Activated CD8-positive, alpha-beta memory T cell treated with anti-CD3 and anti-CD28 coated beads, Interleukin-2, amount 50 U/mL, for 24 hours (primary cell): ENCODE data around the gene PRTN3.
A peak's percentile ranks its signal among the peaks of the same experiment; 100 is the strongest.
"Not testable (repeated sequence)": the region's sequence is repeated elsewhere in the genome, so short reads cannot be mapped to it uniquely, and the experiment has no call there.

Experiments
- DNase-seq: peaks from one replicate; pipeline ENCODE4 v3.0.0-alpha.2; 2020; ENCODE audit errors: extremely low read depth

PRTN3 gene

DNA sequence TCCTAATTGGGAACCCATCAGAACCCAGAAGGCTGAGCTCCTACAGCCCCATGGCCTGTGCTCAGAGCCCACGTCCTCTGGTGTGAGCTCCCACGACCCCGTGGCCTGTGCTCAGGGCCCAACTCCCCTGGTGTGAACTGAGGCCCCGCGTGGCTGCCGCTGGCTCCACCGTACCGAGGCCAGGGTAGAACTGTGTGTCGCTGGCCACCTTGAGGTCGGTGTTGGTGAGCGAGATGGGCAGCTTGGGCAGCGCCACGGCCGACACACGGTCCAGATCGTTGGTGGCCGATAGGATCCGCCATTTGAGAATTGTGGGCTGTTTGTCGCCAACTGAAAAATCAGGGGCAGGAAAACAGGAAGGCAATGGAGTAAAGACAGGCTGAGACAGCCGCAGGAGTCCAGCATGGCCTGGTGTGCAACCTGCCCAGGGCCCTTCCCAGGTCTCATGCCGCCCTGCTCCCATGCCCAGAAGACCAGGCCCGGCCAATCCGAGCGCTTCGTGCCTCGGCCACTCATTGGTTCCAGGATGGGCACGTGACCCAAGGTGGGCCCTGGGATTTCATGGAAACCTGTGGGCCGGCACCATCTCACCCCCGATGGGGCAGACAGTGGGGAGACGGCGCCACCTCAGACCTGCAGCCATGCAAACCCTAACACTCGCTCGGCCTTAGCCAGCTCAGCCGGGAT lies 40.7 kb downstream of the PRTN3 start:
- no peak for DNase-seq

DNA sequence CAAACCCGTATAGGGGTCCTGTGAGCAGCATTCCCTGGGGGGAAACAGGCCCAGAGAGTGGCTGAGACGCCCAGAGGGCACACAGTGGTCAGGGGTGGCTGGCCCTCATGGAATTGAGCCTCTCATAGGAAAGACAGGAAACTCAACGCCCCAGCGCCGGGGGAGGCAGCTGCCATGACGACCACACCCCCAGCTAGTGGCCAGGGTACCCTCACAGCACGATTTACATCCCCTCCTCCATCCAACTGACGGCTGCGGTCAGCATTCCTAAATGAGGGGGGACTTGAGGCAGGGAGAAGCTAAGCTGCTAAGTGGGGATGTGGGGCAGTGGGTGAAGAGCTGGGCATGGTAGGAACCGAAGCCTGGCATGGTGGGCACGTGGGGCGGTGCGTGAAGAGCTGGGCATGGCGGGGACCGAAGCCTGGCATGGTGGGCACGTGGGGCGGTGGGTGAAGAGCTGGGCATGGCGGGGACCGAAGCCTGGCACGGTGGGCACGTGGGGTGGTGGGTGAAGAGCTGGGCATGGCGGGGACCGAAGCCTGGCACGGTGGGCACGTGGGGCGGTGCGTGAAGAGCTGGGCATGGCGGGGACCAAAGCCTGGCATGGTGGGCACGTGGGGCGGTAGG lies 42.2 kb downstream of the PRTN3 start:
- DNase-seq = no peak

DNA sequence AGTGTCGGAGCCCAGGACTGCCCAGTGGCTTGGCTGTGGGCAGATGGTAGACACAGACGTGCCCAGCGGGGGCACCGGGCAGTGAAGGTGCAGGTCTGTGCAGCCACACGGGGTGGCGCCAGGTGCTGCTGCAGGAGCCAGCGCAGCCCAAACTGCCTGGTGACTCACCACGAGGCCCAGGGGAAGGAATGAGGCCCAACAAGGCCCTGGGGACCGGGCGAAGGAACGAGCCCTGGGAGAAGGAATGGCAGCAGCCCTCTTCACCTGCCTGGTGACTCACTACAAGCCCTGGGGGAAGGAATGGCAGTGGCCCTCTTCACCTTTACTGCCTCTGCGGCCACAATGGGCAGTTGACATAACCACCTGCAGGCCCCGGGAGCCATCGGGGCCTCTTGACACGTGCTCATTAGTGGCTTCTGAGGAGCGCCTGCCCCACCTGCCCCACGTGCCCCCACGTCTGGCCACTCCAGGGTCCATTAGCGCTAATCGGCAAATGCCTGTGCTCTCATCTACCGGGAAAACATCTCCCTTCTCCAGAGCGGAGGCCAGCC lies 42.9 kb downstream of the PRTN3 start:
- no peak for DNase-seq

DNA sequence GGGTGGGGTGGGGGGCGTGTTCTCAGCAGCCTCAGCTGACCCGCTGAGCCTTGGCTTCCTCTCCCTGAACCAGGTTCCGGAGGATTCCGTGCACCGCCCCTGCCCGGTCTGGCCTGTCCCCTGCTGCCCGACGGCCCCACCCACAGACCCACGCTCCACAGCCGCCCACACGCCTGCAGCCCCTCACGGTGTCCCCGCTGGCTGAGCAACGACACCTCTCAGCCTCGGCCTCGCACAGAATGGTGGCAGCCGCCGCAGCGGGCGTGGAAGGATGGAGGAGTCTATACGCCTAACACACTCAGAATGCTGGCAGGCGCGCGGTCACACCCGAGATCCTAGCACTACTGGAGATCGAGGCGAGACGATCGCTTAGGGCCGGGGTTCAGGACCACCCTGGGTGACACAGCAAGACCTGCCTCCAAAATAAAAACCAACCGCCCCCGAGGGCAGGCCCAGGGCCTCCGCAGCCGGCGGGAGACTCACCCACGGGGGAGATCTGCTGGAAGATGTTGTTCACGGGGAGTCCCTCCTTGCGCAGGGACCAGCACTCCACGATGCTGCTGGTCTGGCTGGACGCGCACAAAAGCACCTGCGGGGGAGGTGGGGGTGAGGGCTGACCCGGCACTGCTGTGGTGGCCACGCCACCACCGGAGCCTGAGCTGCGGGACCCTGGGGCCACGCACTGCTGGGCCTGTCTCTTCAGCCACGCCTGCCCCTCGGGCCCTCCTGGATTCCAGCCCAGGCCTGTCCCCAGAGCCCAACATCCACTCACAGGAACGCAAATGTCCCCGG lies 43.8 kb downstream of the PRTN3 start:
- DNase-seq = no peak

DNA sequence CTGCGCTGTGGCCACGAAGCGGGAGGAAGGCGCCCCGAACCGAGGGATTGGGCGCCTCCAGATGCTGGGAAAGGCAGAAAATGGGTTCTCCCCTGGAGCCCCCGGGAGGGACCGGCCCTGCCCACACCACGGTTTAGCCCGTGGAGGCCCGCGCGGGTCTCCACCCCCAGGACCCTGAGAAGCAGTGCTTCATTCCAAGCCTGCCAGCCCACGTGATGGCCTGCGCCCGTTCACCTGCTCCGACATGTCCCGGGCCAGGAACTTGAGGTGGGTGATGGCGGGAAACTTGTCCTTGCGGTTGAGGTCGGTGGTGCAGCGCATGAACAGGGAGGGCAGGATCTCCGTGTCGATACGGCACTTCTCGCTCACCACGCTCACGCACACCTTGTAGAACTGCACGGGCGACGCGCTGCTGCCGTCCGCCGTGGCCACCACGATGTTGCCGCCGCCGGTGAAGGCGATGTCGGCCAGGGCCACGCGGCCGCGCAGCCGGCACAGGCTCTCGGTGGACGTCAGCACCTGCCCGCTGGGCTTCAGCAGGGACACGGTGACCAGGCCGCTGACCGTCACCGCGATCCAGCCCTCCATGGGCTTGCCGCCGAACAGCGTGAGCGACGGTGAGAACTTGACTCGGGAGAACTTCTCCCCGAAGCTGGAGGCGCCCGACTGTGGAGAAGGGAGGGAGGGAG lies 44.9 kb downstream of the PRTN3 start:
- no peak for DNase-seq

DNA sequence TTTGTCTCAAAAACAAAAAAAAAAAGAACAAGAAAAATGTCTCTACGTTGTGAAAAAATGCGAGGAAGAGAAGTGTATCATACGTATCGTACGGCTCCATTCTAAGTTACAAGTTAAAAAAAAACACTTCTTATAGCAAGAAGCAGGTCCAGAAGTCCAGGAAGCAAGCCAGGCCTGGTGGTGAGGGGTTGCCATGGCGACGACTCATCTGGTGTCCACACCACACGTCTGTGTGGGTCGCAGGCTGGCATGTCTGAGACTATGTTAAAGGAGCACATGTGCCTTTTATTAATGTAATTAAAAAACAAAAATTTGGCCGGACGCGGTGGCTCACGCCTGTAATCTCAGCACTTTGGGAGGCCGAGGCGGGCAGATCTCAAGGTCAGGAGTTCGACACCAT lies 46.3 kb downstream of the PRTN3 start:
- DNase-seq = no peak

DNA sequence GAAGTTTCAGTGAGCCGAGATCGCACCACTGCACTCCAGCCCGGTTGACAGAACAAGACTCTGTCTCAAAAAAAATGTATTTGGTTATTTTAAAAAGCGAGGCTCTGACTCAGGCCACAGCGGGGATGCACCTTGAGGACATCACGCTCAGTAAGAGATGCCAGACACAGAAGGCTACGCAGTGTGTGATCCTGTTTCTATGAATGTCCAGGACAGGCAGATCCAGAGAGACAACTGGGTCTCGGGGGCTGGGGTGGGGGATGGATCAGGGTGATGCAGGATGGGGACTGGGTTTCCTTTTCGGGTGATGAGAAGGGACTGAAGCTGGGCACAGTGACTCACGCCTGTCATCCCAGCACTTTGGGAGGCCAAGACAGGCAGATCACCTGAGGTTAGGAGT lies 46.8 kb downstream of the PRTN3 start:
- no peak for DNase-seq

DNA sequence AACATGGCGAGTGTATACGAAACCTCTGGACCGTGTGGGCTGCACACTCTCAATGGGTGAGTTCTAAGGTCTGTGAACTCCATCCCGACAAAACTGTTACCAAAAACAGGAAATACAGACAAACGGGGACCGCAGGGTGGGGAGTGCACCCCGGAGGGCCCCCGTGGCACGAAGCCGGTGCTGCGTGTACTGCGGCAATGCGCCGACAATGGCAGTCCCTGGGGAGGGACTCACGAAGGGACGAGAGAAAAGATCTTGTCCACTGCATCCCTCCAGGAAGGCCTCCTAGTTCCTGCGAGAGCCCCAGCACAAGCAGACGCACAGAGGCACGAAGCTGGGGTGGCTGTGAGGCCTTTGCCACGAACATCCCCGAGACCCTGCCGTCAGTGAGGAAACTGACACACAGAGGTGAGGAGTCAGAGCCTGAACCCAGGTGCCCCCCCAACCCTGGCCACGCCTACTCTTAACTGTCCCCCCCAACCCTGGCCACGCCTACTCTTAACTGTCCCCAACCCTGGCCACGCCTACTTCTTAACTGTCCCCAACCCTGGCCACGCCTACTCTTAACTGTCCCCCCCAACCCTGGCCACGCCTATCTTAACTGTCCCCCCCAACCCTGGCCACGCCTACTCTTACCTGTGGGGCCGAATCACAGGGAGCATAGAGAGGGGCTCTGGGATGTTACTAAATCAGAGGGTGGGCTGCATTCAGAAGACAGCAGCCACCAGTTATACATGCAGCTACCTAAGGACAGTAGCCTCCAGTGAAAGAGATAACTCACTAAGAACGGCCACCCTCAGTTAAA lies 48.0 kb downstream of the PRTN3 start:
- DNase-seq = no peak

DNA sequence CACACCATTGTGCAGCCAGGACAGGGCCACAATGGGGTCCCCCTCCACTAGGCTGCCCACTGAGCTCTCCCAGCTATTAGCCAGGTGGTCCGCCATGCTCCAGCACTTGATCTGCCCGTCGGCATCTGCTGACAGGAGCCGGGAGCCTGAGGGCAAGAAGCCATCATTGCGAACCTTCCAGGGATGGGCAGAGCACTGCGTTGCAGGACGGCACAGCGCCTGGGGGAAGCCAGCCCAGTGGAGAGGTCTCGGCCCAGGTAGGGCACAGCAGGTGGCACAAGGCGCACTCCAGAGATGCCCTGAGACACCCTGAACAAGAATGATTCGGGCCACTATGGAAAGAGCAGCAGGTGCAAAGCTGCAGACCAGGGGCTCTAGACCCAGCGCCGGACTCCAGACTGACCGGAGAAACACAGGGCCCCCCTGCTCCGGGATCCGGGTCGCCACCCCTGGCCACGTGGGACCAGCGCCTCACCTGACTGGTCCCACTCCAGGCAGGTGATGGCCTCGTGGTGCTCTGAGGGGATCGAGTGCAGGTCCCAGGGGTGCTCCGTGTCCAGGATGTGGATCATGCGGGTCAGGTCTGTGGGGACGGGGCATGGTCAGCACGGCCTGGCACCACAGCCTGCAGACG lies 49.0 kb downstream of the PRTN3 start:
- DNase-seq = no peak

DNA sequence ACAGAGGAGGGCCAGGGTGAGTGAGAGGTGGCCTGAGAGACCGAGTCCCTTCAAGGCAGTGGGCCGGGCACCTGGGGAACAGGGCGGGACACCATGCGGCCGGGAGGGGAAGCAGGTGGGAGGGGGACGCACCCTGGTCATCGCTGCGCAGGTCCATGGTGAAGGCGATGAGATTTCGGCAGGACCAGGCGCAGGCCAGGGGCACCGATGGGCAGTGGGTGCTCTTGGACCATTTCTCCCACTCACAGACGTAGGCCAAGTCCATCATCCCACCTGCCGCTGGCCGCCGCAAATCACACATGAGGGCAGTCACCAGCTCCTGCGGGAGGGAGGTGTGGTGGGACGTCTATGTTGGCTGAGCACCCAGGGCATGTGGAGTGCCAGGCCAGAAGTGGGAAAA lies 50.0 kb downstream of the PRTN3 start:
- DNase-seq = no peak

DNA sequence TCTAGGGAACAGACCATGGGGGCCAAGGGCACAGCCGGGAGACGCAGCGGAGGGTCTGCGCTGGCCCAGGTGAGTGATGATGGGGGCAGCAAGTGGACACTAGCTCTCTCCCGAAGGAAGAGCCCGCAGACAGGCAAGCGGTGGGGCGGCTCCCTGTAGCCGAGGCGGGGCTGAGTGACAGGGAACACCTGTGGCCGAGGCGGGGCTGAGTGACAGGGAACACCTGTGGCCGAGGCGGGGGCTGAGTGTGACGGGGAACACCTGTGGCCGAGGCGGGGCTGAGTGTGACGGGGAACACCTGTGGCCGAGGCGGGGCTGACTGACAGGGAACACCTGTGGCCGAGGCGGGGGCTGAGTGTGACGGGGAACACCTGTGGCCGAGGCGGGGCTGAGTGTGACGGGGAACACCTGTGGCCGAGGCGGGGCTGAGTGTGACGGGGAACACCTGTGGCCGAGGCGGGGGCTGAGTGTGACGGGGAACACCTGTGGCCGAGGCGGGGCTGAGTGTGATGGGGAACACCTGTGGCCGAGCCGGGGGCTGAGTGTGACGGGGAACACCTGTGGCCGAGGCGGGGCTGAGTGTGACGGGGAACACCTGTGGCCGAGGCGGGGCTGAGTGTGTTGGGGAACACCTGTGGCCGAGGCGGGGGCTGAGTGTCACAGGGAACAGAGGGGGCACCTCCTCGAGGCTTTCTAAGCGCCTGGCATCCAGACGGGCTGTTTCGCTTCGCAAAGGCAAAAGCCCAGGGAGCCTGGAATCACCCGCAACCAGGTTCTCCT lies 50.8 kb downstream of the PRTN3 start:
- DNase-seq = not testable (repeated sequence)

DNA sequence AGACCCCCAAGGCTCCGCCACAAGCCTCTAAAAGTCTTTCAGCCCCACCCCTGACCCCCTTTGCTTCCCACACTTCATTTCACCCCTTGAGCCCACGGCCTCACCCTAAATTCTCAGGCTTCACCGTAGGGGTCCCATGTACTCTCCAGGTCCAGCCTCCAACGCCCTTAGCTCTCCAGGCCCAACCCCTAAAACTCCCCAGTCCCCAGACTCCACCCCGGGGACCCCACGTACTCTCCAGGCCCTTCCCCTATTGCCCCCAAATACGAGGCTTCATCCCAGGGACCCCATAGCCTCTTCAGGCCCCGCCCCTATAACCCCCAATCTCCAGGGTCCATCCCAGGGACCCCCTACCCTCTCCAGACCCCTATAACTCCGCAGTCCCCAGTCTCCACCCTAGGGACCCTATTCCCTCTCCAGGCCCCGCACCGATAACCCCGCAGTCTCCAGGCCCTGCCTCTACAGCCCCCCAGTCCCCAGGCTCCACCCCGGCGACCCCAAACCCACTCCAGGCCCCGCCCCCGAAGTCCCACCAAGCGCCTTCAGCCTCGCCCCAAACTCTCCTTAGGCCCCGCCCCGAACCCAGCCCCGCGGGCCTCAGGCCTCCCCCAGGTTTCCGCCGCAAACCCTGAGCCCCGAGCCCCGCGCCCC lies 51.6 kb downstream of the PRTN3 start:
- no peak for DNase-seq

DNA sequence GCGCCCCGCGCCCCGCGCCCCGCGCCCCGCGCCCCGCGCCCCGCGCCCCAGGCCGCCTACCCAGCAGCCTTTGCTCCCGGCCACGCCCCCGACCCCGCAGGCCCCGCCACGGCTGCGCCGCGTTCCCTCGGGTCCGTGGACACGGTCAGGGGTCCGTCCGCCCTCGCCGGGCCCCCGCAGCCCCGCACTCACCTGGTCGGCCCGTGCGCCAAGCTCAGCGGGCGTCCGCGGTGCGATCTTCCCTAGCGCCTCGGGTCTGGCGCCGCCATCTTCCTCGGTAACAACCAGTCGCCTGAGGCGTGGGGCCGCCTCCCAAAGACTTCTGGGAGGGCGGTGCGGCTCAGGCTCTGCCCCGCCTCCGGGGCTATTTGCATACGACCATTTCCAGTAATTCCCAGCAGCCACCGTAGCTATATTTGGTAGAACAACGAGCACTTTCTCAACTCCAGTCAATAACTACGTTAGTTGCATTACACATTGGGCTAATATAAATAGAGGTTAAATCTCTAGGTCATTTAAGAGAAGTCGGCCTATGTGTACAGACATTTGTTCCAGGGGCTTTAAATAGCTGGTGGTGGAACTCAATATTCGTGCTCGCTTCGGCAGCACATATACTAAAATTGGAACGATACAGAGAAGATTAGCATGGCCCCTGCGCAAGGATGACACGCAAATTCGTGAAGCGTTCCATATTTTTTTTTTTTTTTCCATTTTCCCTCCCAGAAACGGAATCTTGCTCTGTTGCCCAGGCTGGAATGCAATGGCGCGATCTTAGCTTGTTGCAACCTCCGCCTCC lies 52.3 kb downstream of the PRTN3 start, which contains the start of the genes MED16 and RNU6-9:
TSS of gene MED16 (minus strand) at position 294 of the 796 bp plus-strand sequence. CDS start 2,056 bp downstream, outside the sequence.
TSS of gene RNU6-9 (plus strand) at position 591 of the 796 bp plus-strand sequence.
- DNase-seq = peak; percentile 67

DNA sequence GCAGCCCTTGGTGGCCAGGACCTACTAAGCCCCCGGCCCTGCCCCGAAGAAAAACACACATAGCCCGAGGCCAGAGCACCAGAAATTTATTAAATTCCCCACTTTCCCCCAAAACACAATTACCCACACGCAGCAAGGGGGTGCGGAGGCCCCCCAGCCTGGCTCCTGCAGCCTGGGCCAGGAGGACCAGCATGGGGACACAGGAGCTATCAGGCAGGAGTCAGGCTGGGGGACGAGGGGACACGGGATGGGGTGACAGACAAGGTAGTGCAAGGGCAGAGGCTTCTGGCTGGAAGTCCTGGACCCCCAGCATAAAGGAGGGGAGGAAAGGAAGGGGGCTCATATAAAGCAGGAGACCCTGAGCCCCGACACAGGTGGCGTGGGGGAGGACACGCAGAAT lies 55.6 kb downstream of the PRTN3 start:
- no peak for DNase-seq

DNA sequence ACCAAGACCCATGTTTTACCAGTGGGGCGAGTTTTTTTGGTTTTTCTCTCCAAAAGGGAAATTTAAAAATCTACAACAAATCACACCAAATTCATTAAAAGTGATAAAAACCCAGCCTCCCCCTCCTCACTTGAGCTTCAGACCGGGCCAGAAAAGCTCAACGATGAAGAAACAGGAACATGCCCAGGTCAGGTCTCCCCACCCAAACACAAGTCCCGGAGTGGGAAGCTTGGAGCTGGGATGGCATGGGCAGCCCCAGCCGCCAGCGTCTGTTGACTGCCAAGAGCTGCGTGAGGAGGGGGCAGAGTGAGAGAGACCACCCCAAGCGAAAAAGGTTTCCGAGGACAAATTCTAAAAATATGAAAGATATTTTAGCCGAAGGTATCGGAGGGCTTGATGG lies 56.2 kb downstream of the PRTN3 start:
- DNase-seq = no peak

DNA sequence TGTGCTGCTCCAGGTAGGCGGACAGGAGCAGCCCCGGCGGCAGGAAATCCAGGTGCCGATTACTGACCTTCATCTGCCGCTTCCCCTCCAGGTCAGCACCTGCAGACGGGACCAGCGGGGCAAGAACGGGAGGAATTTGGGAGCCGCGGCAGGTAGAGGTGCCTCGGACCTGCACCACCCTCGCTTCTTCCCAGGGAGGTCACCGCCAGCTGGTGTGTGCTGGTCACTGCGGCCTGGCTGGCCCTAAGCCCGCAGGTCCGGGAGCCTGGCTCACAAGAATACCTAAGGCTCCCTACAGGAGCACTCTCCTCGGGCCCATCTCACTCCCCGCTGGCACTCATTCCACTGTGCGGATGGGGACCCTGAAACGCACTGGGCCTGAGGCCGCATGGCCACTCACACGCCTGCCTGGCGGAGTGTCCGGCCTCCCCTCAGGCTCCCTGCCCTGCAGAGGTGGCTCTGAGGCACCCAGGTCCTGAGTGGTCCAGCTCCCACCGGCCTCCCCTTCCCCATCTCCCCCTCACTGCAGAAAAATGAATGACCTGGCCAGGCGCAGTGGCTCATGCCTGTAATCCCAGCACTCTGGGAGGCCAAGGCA lies 56.7 kb downstream of the PRTN3 start:
- no peak for DNase-seq
